ENCODE results near the gene MUC5AC.

Gene MUC5AC

DNA sequence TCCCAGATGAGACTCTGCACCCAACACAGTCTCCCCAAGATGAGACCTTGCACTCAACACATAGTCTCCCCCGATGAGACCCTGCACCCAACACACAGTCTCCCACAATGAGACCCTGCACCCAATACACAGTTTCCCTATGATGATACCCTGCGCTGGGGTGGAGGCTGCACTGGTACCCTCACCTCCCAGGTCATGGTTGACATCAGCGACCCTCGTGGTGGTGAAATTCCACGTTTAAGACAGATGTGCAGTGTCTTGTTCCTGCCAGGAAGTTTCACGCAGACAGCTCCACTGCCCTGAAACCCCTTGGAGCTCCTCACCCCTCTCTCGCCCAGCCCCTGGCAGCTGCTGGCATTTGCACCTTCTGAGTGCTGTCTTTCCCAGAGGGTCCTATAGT is 9.5 kb downstream of the MUC5AC start:
- Histone ChIP-seq H3K27me3 (replicated peaks in 2 of 5; ENCODE audit: control insufficient read depth in 4 of 5, insufficient read depth in 5 of 5, low read length in 4 of 5) (no peaks in the 10 kb centered on the region), H3K4me1 (ENCODE audit: control extremely low read depth in 1 of 4, control insufficient read depth in 4 of 4, insufficient read depth in 4 of 4, low read length in 3 of 4) (no peaks in the 10 kb centered on the region), H3K27ac (ENCODE audit: insufficient read depth in 1 of 2, low read depth in 1 of 2, low read length in 2 of 2, poor library complexity in 1 of 2, severe bottlenecking in 2 of 2) (no peak overlapping the region), H3K36me3 (ENCODE audit: control insufficient read depth in 4 of 4, insufficient read depth in 4 of 4, low read length in 3 of 4) (no peaks in the 10 kb centered on the region), H3K4me3 (ENCODE audit: control insufficient read depth in 1 of 7, extremely low read depth in 1 of 7, insufficient read depth in 4 of 7, low read depth in 2 of 7, low read length in 6 of 7) (no peak overlapping the region), H3K9me3 (ENCODE audit: control extremely low read depth in 1 of 5, control insufficient read depth in 4 of 5, insufficient read depth in 2 of 5, low read depth in 1 of 5, low read length in 4 of 5) (peaks cover 0 to 6% (median 2%) of the 10 kb centered on the region in 5 experiments)
- POLR2A ChIA-PET = no interaction called here
- CTCF ChIA-PET = no interaction called here
- no peak for DNase-seq
- 89% methylated on average over 6 of the region's 7 CpGs for WGBS (ENCODE audit: insufficient coverage)

DNA sequence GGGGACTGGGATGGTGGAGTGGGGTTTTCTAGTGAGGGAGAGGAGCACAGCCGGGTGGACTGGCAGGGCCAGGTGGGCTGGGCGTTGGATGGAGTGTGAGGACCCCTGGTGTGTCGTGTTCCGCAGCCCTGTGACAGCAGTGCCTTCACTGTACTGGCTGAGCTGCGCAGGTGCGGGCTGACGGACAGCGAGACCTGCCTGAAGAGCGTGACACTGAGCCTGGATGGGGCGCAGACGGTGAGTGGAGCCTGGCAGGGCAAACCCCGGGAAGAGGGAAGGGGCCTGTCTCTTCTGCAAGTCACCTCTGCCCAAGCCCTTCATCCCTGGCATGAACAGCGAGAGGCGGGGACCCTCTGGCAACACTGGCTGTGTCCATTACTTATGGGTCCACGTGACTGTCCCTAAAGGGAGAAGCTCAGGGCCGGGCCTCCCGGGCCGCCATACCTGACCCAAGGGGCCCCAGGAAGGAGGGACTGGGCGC is 10.0 kb downstream of the MUC5AC start:
- H3K27me3 ChIP-seq (replicated peaks in 2 of 5; ENCODE audit: control insufficient read depth in 4 of 5, insufficient read depth in 5 of 5, low read length in 4 of 5) = no peaks in the 10 kb centered on the region
- no peak overlapping the region for H3K27ac ChIP-seq (ENCODE audit: insufficient read depth in 1 of 2, low read depth in 1 of 2, low read length in 2 of 2, poor library complexity in 1 of 2, severe bottlenecking in 2 of 2)
- no peaks in the 10 kb centered on the region for H3K4me1 ChIP-seq (ENCODE audit: control extremely low read depth in 1 of 4, control insufficient read depth in 4 of 4, insufficient read depth in 4 of 4, low read length in 3 of 4)
- ChIA-PET POLR2A (no interaction called here), CTCF (no interaction called here)
- H3K36me3 ChIP-seq (ENCODE audit: control insufficient read depth in 4 of 4, insufficient read depth in 4 of 4, low read length in 3 of 4) = no peaks in the 10 kb centered on the region
- WGBS (ENCODE audit: insufficient coverage) = 96% methylated on average over 19 of the region's 19 CpGs
- H3K4me3 ChIP-seq (ENCODE audit: control insufficient read depth in 1 of 7, extremely low read depth in 1 of 7, insufficient read depth in 4 of 7, low read depth in 2 of 7, low read length in 6 of 7) = no peak overlapping the region
- DNase-seq = no peak
- H3K9me3 ChIP-seq (ENCODE audit: control extremely low read depth in 1 of 5, control insufficient read depth in 4 of 5, insufficient read depth in 2 of 5, low read depth in 1 of 5, low read length in 4 of 5) = peaks cover 0 to 6% (median 2%) of the 10 kb centered on the region in 5 experiments

DNA sequence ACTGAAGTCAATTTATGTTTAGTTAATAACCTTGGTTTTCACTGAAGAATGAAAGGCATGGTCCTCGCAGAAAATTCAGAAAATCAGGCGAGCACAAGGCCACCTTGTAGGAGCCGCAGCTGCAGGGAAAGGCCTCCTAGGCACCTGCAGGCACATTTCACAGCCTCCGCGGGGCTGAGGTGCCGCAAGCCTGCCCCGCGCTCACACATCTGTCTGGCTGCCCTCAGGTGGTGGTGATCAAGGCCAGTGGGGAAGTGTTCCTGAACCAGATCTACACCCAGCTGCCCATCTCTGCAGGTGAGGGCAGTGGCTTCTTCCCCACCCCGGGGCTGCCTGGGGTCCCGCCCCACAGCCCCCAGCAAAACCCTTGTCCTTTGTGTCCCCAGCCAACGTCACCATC is 10.5 kb downstream of the MUC5AC start:
- Histone ChIP-seq H3K27ac (ENCODE audit: insufficient read depth in 1 of 2, low read depth in 1 of 2, low read length in 2 of 2, poor library complexity in 1 of 2, severe bottlenecking in 2 of 2) (no peak overlapping the region), H3K4me1 (ENCODE audit: control extremely low read depth in 1 of 4, control insufficient read depth in 4 of 4, insufficient read depth in 4 of 4, low read length in 3 of 4) (no peaks in the 10 kb centered on the region), H3K4me3 (ENCODE audit: control insufficient read depth in 1 of 7, extremely low read depth in 1 of 7, insufficient read depth in 4 of 7, low read depth in 2 of 7, low read length in 6 of 7) (no peak overlapping the region), H3K27me3 (replicated peaks in 2 of 5; ENCODE audit: control insufficient read depth in 4 of 5, insufficient read depth in 5 of 5, low read length in 4 of 5) (no peaks in the 10 kb centered on the region), H3K9me3 (ENCODE audit: control extremely low read depth in 1 of 5, control insufficient read depth in 4 of 5, insufficient read depth in 2 of 5, low read depth in 1 of 5, low read length in 4 of 5) (peaks cover 0 to 6% (median 2%) of the 10 kb centered on the region in 5 experiments), H3K36me3 (ENCODE audit: control insufficient read depth in 4 of 4, insufficient read depth in 4 of 4, low read length in 3 of 4) (no peaks in the 10 kb centered on the region)
- CTCF ChIA-PET = no interaction called here
- no peak for DNase-seq
- POLR2A ChIA-PET = no interaction called here
- WGBS (ENCODE audit: insufficient coverage) = 87% methylated on average over 7 of the region's 11 CpGs

DNA sequence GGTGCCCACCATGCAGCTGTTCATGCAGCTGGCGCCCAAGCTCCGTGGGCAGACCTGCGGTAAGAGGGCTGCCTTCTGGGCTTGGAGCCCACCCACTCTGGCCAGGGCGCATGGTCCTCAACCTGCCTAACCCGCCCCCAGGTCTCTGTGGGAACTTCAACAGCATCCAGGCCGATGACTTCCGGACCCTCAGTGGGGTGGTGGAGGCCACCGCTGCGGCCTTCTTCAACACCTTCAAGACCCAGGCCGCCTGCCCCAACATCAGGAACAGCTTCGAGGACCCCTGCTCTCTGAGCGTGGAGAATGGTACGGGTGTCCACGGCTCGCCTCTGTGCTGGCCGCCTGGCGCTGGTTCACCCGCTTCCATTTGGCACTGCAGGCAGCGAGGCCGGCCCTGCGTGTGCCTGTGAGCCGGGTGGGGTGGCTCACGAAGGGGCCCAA is 11.0 kb downstream of the MUC5AC start:
- Histone ChIP-seq H3K9me3 (ENCODE audit: control extremely low read depth in 1 of 5, control insufficient read depth in 4 of 5, insufficient read depth in 2 of 5, low read depth in 1 of 5, low read length in 4 of 5) (peaks cover 0 to 6% (median 2%) of the 10 kb centered on the region in 5 experiments), H3K4me3 (ENCODE audit: control insufficient read depth in 1 of 7, extremely low read depth in 1 of 7, insufficient read depth in 4 of 7, low read depth in 2 of 7, low read length in 6 of 7) (no peak overlapping the region), H3K27me3 (replicated peaks in 2 of 5; ENCODE audit: control insufficient read depth in 4 of 5, insufficient read depth in 5 of 5, low read length in 4 of 5) (no peaks in the 10 kb centered on the region), H3K4me1 (ENCODE audit: control extremely low read depth in 1 of 4, control insufficient read depth in 4 of 4, insufficient read depth in 4 of 4, low read length in 3 of 4) (no peaks in the 10 kb centered on the region), H3K36me3 (ENCODE audit: control insufficient read depth in 4 of 4, insufficient read depth in 4 of 4, low read length in 3 of 4) (no peaks in the 10 kb centered on the region), H3K27ac (ENCODE audit: insufficient read depth in 1 of 2, low read depth in 1 of 2, low read length in 2 of 2, poor library complexity in 1 of 2, severe bottlenecking in 2 of 2) (no peak overlapping the region)
- ChIA-PET POLR2A (no interaction called here), CTCF (no interaction called here)
- DNase-seq = no peak
- WGBS (ENCODE audit: insufficient coverage) = 93% methylated on average over 22 of the region's 23 CpGs

DNA sequence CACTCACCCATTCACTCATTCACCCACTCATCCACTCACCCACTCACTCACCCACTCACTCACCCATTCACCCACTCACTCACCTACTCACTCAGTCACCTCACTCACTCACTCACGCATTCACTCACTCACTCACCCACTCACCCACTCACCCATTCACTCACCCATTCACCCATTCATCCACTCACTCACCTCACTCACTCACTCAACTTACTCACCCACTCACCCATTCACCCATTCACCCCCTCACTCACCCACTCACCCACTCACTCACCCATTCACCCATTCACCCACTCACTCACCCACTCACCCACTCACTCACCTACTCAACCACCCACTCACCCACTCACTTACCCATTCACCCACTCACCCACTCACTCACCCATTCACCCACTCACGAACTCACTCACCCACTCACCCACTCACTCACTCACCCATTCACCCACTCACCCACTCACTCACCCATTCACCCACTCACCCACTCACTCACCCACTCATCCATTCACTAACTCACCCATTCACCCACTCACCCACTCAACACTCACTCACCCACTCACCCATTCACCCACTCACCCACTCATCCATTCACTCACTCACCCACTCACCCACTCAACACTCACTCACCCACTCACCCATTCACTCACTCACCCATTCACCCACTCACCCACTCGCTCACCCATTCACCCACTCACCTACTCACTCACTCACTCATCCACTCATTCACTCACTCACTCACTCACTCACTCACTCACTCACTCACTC is 13.7 kb downstream of the MUC5AC start:
- WGBS (ENCODE audit: insufficient coverage) = 68% methylated on average over 2 of the region's 3 CpGs
- H3K36me3 ChIP-seq (ENCODE audit: control insufficient read depth in 4 of 4, insufficient read depth in 4 of 4, low read length in 3 of 4) = no peaks in the 10 kb centered on the region
- peaks cover 0 to 6% (median 2%) of the 10 kb centered on the region in 5 experiments for H3K9me3 ChIP-seq (ENCODE audit: control extremely low read depth in 1 of 5, control insufficient read depth in 4 of 5, insufficient read depth in 2 of 5, low read depth in 1 of 5, low read length in 4 of 5)
- DNase-seq = no peak
- no peak overlapping the region for H3K4me3 ChIP-seq (ENCODE audit: control insufficient read depth in 1 of 7, extremely low read depth in 1 of 7, insufficient read depth in 4 of 7, low read depth in 2 of 7, low read length in 6 of 7)
- POLR2A ChIA-PET = no interaction called here
- CTCF ChIA-PET = no interaction called here
- H3K27me3 ChIP-seq (replicated peaks in 2 of 5; ENCODE audit: control insufficient read depth in 4 of 5, insufficient read depth in 5 of 5, low read length in 4 of 5) = no peaks in the 10 kb centered on the region
- no peaks in the 10 kb centered on the region for H3K4me1 ChIP-seq (ENCODE audit: control extremely low read depth in 1 of 4, control insufficient read depth in 4 of 4, insufficient read depth in 4 of 4, low read length in 3 of 4)
- no peak overlapping the region for H3K27ac ChIP-seq (ENCODE audit: insufficient read depth in 1 of 2, low read depth in 1 of 2, low read length in 2 of 2, poor library complexity in 1 of 2, severe bottlenecking in 2 of 2)

DNA sequence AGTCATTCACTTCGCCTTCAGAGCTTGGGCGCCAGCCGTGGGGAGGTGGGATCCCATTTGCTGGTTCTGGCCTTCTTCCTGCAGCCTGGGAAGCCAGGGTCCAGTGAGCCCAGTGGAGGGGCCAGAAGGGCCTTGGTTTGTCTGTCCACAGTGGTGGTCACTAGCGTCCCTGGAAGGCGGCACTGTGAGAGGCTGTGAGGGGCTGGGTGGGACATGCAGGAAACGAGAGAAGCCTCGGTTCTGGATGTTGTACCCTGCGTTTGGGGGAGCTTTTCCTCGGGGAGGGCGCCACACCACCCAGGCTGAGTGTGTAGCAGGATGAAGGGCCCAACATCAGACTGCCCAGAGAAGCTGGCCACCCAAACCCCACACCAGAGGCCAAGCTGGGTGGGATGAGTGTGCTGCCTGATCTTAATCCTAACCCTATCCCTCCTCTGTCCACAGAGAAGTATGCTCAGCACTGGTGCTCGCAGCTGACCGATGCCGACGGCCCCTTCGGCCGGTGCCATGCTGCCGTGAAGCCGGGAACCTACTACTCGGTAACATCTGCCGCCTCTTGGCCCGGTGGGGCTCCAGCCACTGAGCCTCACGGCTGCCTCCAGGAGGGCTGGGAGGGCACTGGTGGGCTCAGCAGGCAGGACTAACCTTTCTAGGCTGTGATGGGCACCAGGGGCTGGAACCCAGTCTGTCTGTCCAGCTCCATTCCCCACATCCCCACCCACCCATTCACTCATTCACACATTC is 14.4 kb downstream of the MUC5AC start:
- 90% methylated on average over 17 of the region's 22 CpGs for WGBS (ENCODE audit: insufficient coverage)
- no peak overlapping the region for H3K27ac ChIP-seq (ENCODE audit: insufficient read depth in 1 of 2, low read depth in 1 of 2, low read length in 2 of 2, poor library complexity in 1 of 2, severe bottlenecking in 2 of 2)
- no peaks in the 10 kb centered on the region for H3K36me3 ChIP-seq (ENCODE audit: control insufficient read depth in 4 of 4, insufficient read depth in 4 of 4, low read length in 3 of 4)
- H3K4me1 ChIP-seq (ENCODE audit: control extremely low read depth in 1 of 4, control insufficient read depth in 4 of 4, insufficient read depth in 4 of 4, low read length in 3 of 4) = no peaks in the 10 kb centered on the region
- no peaks in the 10 kb centered on the region for H3K27me3 ChIP-seq (replicated peaks in 2 of 5; ENCODE audit: control insufficient read depth in 4 of 5, insufficient read depth in 5 of 5, low read length in 4 of 5)
- H3K4me3 ChIP-seq (ENCODE audit: control insufficient read depth in 1 of 7, extremely low read depth in 1 of 7, insufficient read depth in 4 of 7, low read depth in 2 of 7, low read length in 6 of 7) = no peak overlapping the region
- POLR2A ChIA-PET = no interaction called here
- CTCF ChIA-PET = no interaction called here
- H3K9me3 ChIP-seq (ENCODE audit: control extremely low read depth in 1 of 5, control insufficient read depth in 4 of 5, insufficient read depth in 2 of 5, low read depth in 1 of 5, low read length in 4 of 5) = peaks cover 0 to 6% (median 2%) of the 10 kb centered on the region in 5 experiments
- no peak for DNase-seq

DNA sequence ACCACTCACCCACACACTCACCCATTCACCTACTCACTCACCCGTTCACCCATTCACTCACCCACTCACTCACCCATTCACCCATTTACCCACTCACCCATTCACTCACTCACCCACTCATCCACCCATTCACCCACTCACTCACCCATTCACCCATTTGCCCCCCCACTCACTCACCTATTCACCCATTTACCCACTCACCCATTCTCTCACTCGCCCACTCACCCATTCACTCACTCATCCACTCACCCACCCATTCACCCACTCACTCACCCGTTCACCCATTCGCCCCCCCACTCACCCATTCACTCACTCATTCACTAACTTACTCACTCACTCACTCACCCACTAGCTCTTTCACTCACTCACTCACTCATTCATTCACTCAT is 15.0 kb downstream of the MUC5AC start:
- H3K4me1 ChIP-seq (ENCODE audit: control extremely low read depth in 1 of 4, control insufficient read depth in 4 of 4, insufficient read depth in 4 of 4, low read length in 3 of 4) = no peaks in the 10 kb centered on the region
- CTCF ChIA-PET = no interaction called here
- H3K9me3 ChIP-seq (ENCODE audit: control extremely low read depth in 1 of 5, control insufficient read depth in 4 of 5, insufficient read depth in 2 of 5, low read depth in 1 of 5, low read length in 4 of 5) = peaks cover 0 to 6% (median 2%) of the 10 kb centered on the region in 5 experiments
- H3K27ac ChIP-seq (ENCODE audit: insufficient read depth in 1 of 2, low read depth in 1 of 2, low read length in 2 of 2, poor library complexity in 1 of 2, severe bottlenecking in 2 of 2) = no peak overlapping the region
- no peaks in the 10 kb centered on the region for H3K36me3 ChIP-seq (ENCODE audit: control insufficient read depth in 4 of 4, insufficient read depth in 4 of 4, low read length in 3 of 4)
- DNase-seq = no peak
- POLR2A ChIA-PET = no interaction called here
- 86% methylated on average over 4 of the region's 4 CpGs for WGBS (ENCODE audit: insufficient coverage)
- H3K4me3 ChIP-seq (ENCODE audit: control insufficient read depth in 1 of 7, extremely low read depth in 1 of 7, insufficient read depth in 4 of 7, low read depth in 2 of 7, low read length in 6 of 7) = no peak overlapping the region
- H3K27me3 ChIP-seq (replicated peaks in 2 of 5; ENCODE audit: control insufficient read depth in 4 of 5, insufficient read depth in 5 of 5, low read length in 4 of 5) = no peaks in the 10 kb centered on the region

Data from common myeloid progenitor, CD34-positive (primary cell).